ENCODE results near the gene RTL10. TPM values are rescaled to one million over a fixed set of nuclear protein-coding genes. Genes with fewer than 3 reads are reported as not detected.

Gene RTL10
- total RNA-seq, 1 experiment from 2014 or later = 24.4 TPM

DNA sequence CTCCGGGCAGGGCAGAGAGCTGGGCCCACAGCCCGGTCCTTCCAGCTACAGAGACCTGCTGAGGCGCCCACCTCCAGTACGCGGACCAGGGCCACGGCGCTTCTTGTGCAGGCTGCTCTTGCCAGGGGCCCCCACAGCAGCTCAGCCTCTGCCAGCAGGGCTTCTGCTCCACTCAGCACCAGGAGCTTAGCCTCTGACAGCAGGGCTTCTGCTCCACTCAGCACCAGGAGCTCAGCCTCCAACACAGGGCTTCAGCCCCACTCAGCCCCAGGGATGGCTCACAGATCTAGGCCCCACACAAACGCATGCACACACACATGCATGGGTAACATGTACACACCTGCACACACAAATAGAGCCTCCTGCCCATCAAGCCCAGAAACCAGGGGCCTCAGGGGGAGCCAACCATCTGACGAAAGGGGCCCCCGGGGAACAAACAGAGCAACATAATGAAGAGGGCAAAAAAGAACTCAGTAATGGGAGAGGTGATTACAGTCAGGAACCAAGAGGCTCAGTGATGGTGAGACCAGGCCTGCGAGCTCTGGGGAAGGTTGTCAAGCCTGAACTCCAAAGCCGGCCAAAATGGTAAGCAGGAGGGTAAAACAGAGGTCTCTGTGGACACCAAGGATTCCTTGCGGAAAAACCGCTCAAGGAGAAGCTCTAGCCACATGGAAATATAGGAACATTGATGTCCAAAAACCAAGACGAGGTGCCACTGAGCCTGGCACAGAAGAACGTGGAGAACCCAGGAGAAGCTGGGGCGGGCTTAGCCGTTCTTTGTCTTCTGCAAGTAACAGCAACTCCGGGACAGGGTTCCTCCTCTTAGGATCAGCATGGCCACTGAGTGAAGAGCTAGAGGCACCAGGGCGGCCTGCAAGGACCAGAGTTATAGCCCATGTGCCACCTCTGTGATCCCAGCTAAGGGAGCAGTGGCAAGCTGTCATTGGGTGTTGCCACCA lies 46.5 kb downstream of the RTL10 start:
- H3K79me1 ChIP-seq (ENCODE audit: insufficient read depth, low read depth, low read length, poor library complexity, severe bottlenecking) = no peaks in the 10 kb centered on the region
- H2AFZ ChIP-seq (ENCODE audit: low read length) = no peak overlapping the region
- Mint-ChIP-seq H3K4me1 (peaks cover 3 to 7% of the 10 kb centered on the region in 2 experiments; a peak in 2 of 4 replicates), H3K4me3 (no peak overlapping the region), H3K9me3 (no peaks in the 10 kb centered on the region), H3K27ac (0 out of 7 replicates have a peak overlapping the region, but pooled peaks of 1 of the 3 experiments have one; percentile 65), H3K27me3 (ENCODE audit: low read depth) (no peaks in the 10 kb centered on the region), H3K36me3 (ENCODE audit: insufficient read depth in 1 of 3, low read depth in 3 of 3) (peaks cover 0 to 9% (median 0%) of the 10 kb centered on the region in 3 experiments; a peak in 2 of 7 replicates)
- H3K23ac ChIP-seq (ENCODE audit: insufficient read length, low read depth, low read length) = no peak overlapping the region
- H3K56ac ChIP-seq (ENCODE audit: insufficient read length, low read depth, low read length) = no peak overlapping the region
- H4K5ac ChIP-seq (ENCODE audit: insufficient read length, low read depth, low read length) = no peak overlapping the region
- no peak overlapping the region for H2AK5ac ChIP-seq (ENCODE audit: insufficient read length, low read length)
- no peak overlapping the region for H2BK15ac ChIP-seq (ENCODE audit: low read depth, low read length)
- TF ChIP-seq, protein P1, sequence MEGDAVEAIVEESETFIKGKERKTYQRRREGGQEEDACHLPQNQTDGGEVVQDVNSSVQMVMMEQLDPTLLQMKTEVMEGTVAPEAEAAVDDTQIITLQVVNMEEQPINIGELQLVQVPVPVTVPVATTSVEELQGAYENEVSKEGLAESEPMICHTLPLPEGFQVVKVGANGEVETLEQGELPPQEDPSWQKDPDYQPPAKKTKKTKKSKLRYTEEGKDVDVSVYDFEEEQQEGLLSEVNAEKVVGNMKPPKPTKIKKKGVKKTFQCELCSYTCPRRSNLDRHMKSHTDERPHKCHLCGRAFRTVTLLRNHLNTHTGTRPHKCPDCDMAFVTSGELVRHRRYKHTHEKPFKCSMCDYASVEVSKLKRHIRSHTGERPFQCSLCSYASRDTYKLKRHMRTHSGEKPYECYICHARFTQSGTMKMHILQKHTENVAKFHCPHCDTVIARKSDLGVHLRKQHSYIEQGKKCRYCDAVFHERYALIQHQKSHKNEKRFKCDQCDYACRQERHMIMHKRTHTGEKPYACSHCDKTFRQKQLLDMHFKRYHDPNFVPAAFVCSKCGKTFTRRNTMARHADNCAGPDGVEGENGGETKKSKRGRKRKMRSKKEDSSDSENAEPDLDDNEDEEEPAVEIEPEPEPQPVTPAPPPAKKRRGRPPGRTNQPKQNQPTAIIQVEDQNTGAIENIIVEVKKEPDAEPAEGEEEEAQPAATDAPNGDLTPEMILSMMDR (conservative IDR thresholded peaks at IDR 0.05) = no peak
- WGBS (ENCODE audit: extremely low coverage, insufficient read length, low lambda C conversion rate) = no CpG with 5 or more reads among the region's 20 CpGs
- no peak overlapping the region for H3K14ac ChIP-seq (ENCODE audit: insufficient read depth, low read length)
- H3K27ac ChIP-seq (ENCODE audit: insufficient read length, low read depth, low read length) = no peak overlapping the region
- H2BK12ac ChIP-seq (ENCODE audit: insufficient read length, low read depth, low read length) = no peak overlapping the region
- no peak overlapping the region for H3K18ac ChIP-seq (ENCODE audit: insufficient read length, low read depth, low read length)
- H2BK20ac ChIP-seq (ENCODE audit: low read depth, low read length, poor library complexity, severe bottlenecking) = no peak overlapping the region
- H3K79me2 ChIP-seq (ENCODE audit: insufficient read depth, low read length) = no peaks in the 10 kb centered on the region
- no peak overlapping the region for H3T11ph ChIP-seq (ENCODE audit: low read length)
- no peaks in the 10 kb centered on the region for H4K20me1 ChIP-seq (ENCODE audit: control insufficient read depth, insufficient read depth, insufficient read length)
- no peak overlapping the region for H2BK120ac ChIP-seq (ENCODE audit: low read depth, low read length, poor library complexity, severe bottlenecking)
- H3K9ac ChIP-seq (ENCODE audit: extremely low read depth, insufficient read length, low read length) = no peak overlapping the region
- no peaks in the 10 kb centered on the region for H3K27me3 ChIP-seq (ENCODE audit: insufficient read depth, low read length)
- H3K23me2 ChIP-seq (ENCODE audit: insufficient read length, low read depth, low read length, poor library complexity, severe bottlenecking) = peaks cover 3% of the 10 kb centered on the region
- H3K9me3 ChIP-seq (ENCODE audit: control insufficient read depth, low read depth, low read length) = no peaks in the 10 kb centered on the region
- no peak overlapping the region for H4K8ac ChIP-seq (replicated peaks; ENCODE audit: insufficient read length, low read depth, low read length)
- H3K4me1 ChIP-seq (ENCODE audit: insufficient read depth, low read length) = no peaks in the 10 kb centered on the region
- no peak overlapping the region for H3K4ac ChIP-seq (ENCODE audit: low read depth, low read length)
- H3K4me2 ChIP-seq (ENCODE audit: insufficient read depth, insufficient read length, low read length) = no peak overlapping the region
- no peak overlapping the region for H2BK5ac ChIP-seq (ENCODE audit: insufficient read length, low read length)
- H4K91ac ChIP-seq (ENCODE audit: insufficient read length, low read depth, low read length) = no peak overlapping the region
- DNase-seq = no peak

All from H9 (cell line).